Prostate gland (tissue), 2 donors: ENCODE measurements around the gene RNASE12. TPM values are rescaled to one million over a fixed set of nuclear protein-coding genes. Genes with fewer than 3 reads are reported as not detected.
"Not testable (repeated sequence)": the region's sequence is repeated elsewhere in the genome, so short reads cannot be mapped to it uniquely, and the experiment has no call there.

Experiments used
- DNase-seq: peaks from one replicate; pipeline ENCODE4 v3.0.0-alpha.2; 2019; ENCODE audit warnings: low spot score
- H3K27ac ChIP-seq, 2 donors: fragments of 200-600 bp; sonication (generic); 2 replicates each; pipeline ENCODE4 v1.5.1; 2017 to 2019
- H3K27me3 ChIP-seq: fragments of 200-600 bp; sonication (generic); replicated peaks from 2 replicates; pipeline ENCODE4 v1.5.1; 2019; ENCODE audit not compliant: insufficient read depth
- H3K36me3 ChIP-seq, 2 donors: fragments of 200-600 bp; sonication (generic); 1 replicate in 1 of 2; 2 replicates in 1 of 2; pipeline versions ENCODE4 v1.5.1 to v1.8.1; 2017 to 2019
- H3K4me1 ChIP-seq: fragments of 200-600 bp; sonication (generic); replicated peaks from 2 replicates; pipeline ENCODE4 v1.5.1; 2019
- H3K4me3 ChIP-seq, 2 donors: fragments of 200-600 bp; sonication (generic); 2 replicates each; pipeline ENCODE4 v1.5.1; 2017 to 2019
- H3K9me3 ChIP-seq: fragments of 200-600 bp; sonication (generic); 2 replicates; pipeline ENCODE4 v1.5.1; 2017
- POLR2A ChIP-seq: fragments of 450-650 bp; IDR thresholded peaks from one replicate; pipeline ENCODE4 v1.6.1; 2016; ENCODE audit warnings: antibody characterized with exemption, mild to moderate bottlenecking
- POLR2AphosphoS5 ChIP-seq: sonication (generic); formaldehyde crosslinking; IDR thresholded peaks from one replicate; pipeline ENCODE4 v1.6.1; 2017; ENCODE audit warnings: antibody characterized with exemption
- WGBS: methylation state at CpG from one replicate; pipeline ENCODE4 v1.1.5; 2018; 5-methylcytosine and 5-hydroxymethylcytosine counted together
- intact Hi-C: fragments of 100-400 bp; cut with DNase I; formaldehyde crosslinking; loops from one replicate; pipeline ENCODE4 v1.14.2; 2022
- total RNA-seq, 2 donors: library from RNA; depleted of rRNA; stranded (reverse); fragments of >200 nt; gene quantifications; one replicate each; pipeline ENCODE4 v1.1.0, GENCODE V29; 2016
- TF ChIP-seq, protein P1 (sequence below), 4 experiments: fragments of 200-600 bp in 2 of 4; fragments of 450-650 bp in 2 of 4; sonication (generic) in 2 of 4; IDR thresholded peaks; 1 replicate in 3 of 4; 2 replicates in 1 of 4; pipeline ENCODE4 v1.5.1; 2016 to 2019; ENCODE audit warnings: antibody characterized with exemption in 4 of 4, mild to moderate bottlenecking in 2 of 4, moderate library complexity in 2 of 4

The RNASE12 gene
- total RNA-seq, 2 donors from 2014 or later: not detected

DNA sequence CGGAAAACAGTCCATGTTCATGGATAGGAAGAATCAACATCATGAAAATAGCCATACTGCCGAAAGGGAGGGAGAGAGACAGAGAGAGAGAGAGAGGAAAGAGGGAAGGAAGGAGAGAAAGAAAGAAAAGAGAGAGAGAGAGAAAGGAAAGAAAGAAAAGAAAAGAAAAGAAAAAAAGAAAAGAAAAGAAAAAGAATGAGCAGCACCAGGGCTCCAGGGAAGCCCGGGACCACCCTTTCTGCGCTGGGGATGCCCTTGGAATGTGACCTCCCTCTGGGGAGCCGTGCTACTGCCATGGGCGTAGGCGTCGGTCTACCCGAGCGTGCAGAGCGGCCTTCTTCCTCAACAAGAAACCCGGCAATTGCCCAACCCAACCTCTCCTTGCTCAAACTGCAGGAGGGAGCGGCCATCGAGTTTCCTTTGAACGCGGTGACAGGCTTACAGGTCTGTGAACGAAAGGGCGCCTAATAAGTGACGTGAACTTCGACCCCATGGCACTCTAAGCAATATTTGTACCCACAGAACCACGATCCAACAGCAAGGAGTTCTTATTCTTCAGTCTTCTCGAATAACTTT, 33.4 kb upstream of the RNASE12 start:
- 16% methylated on average over 22 of the region's 22 CpGs for WGBS
- H3K27ac ChIP-seq: no peak overlapping the region
- no peaks in the 10 kb centered on the region for H3K36me3 ChIP-seq
- intact Hi-C loops: no loop called here
- H3K4me1 ChIP-seq: no peaks in the 10 kb centered on the region
- H3K9me3 ChIP-seq: no peaks in the 10 kb centered on the region
- DNase-seq: peak; percentile 20
- no peaks in the 10 kb centered on the region for H3K27me3 ChIP-seq
- no peak overlapping the region for H3K4me3 ChIP-seq
- TF ChIP-seq POLR2AphosphoS5 (no peak), POLR2A (no peak)
- TF ChIP-seq, protein P1, sequence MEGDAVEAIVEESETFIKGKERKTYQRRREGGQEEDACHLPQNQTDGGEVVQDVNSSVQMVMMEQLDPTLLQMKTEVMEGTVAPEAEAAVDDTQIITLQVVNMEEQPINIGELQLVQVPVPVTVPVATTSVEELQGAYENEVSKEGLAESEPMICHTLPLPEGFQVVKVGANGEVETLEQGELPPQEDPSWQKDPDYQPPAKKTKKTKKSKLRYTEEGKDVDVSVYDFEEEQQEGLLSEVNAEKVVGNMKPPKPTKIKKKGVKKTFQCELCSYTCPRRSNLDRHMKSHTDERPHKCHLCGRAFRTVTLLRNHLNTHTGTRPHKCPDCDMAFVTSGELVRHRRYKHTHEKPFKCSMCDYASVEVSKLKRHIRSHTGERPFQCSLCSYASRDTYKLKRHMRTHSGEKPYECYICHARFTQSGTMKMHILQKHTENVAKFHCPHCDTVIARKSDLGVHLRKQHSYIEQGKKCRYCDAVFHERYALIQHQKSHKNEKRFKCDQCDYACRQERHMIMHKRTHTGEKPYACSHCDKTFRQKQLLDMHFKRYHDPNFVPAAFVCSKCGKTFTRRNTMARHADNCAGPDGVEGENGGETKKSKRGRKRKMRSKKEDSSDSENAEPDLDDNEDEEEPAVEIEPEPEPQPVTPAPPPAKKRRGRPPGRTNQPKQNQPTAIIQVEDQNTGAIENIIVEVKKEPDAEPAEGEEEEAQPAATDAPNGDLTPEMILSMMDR (IDR thresholded peaks at IDR 0.05): no peak

- H3K27ac ChIP-seq: no peak overlapping the region
- intact Hi-C loops: no loop called here
- H3K4me3 ChIP-seq: no peak overlapping the region
- no peak for TF ChIP-seq POLR2A
- no peak for TF ChIP-seq POLR2AphosphoS5
- TF ChIP-seq, protein P1 (IDR thresholded peaks at IDR 0.05): no peak
- DNase-seq: no peak
- H3K36me3 ChIP-seq: no peaks in the 10 kb centered on the region
- no peaks in the 10 kb centered on the region for H3K27me3 ChIP-seq
- H3K9me3 ChIP-seq: no peaks in the 10 kb centered on the region
- WGBS: 68% methylated on average over 15 of the region's 15 CpGs
- H3K4me1 ChIP-seq: no peaks in the 10 kb centered on the region
Observed at GRCh38 chr14:20623798-20624197, 32.6 kb upstream of the RNASE12 start.

- no peak for TF ChIP-seq POLR2A
- TF ChIP-seq POLR2AphosphoS5: no peak
- TF ChIP-seq, protein P1 (IDR thresholded peaks at IDR 0.05): no peak
- Histone ChIP-seq H3K4me3 (no peak overlapping the region), H3K36me3 (no peaks in the 10 kb centered on the region), H3K4me1 (no peaks in the 10 kb centered on the region), H3K9me3 (no peaks in the 10 kb centered on the region), H3K27me3 (no peaks in the 10 kb centered on the region), H3K27ac (no peak overlapping the region)
- 41% methylated on average over 29 of the region's 29 CpGs for WGBS
- intact Hi-C loops: no loop called here
- DNase-seq: no peak
Observed at GRCh38 chr14:20622816-20623291, 31.7 kb upstream of the RNASE12 start.

DNA sequence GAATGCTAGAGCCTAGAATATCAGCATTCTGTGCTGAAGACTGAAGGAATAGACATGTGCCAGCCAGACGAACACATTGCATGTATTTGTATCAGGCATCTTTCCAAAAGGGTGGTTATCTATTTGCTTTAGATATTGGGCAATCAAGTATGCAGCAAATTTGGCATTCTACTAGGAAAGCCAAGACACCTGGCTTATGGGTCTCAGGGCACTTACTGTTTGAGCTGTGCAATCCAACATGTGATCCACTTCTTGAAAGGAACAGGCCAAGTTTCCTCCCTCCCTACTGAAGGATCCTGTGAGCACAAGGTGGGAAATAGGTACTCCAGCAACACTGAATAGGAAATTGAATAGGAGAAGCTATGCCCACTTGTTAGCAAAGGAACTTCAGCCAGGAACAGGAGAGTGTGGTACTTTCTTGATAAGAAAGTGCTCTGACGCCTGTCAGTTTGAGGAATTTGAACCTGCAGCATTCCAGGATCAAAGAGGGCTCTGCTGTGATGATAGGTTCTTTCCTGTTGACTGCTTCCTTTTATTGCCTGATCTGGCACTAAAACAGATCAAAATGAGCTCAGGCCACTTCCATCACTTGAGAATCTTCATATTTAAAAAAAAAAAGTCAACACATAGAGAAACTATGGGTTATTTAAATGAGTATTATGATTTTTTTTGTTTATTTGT, 29.8 kb upstream of the RNASE12 start:
- H3K4me3 ChIP-seq: no peak overlapping the region
- no peaks in the 10 kb centered on the region for H3K4me1 ChIP-seq
- TF ChIP-seq POLR2AphosphoS5 (peak; percentile 5), POLR2A (no peak)
- H3K27me3 ChIP-seq: no peaks in the 10 kb centered on the region
- no peak for DNase-seq
- H3K9me3 ChIP-seq: no peaks in the 10 kb centered on the region
- WGBS: 58% methylated on average over 2 of the region's 2 CpGs
- H3K27ac ChIP-seq: no peak overlapping the region
- no peaks in the 10 kb centered on the region for H3K36me3 ChIP-seq
- intact Hi-C loops: no loop called here

DNA sequence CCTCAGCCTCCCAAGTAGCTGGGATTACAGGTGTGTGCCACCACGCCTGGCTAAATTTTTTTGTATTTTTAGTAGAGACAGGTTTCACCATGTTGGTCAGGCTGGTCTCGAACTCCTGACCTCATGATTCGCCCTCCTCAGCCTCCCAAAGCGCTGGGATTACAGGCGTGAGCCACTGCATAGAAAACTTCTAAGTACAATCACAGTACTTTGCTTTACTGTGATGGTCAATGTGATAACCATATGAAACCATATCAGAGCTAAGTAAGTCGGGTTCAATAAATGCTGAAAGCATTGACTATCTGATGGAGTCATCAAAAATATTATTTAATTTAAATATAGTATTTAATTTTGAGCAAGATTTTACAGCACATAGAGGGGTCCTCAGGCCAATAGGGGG, 28.5 kb upstream of the RNASE12 start:
- not testable (repeated sequence) for H3K27ac ChIP-seq, H3K36me3 ChIP-seq, H3K27me3 ChIP-seq, H3K9me3 ChIP-seq, H3K4me3 ChIP-seq, H3K4me1 ChIP-seq, DNase-seq
- WGBS: 93% methylated on average over 6 of the region's 6 CpGs
- intact Hi-C loops: loop anchor here (10.0 kb wide), 1 partner anchor 475 kb away; the partner anchor contains the start of gene ZNF219
